GM21576 (cell line): Measurements from ENCODE around the gene PTBP3.
"Not testable (repeated sequence)": the region's sequence is repeated elsewhere in the genome, so short reads cannot be mapped to it uniquely, and the experiment has no call there.

Experiments
- ATAC-seq: cut with Tn5 transposase; IDR thresholded peaks from one replicate; pipeline ENCODE4 v1.9.1; 2021; ENCODE audit warnings: mild to moderate bottlenecking, moderate library complexity; ENCODE audit not compliant: unreplicated experiment

Gene PTBP3

DNA sequence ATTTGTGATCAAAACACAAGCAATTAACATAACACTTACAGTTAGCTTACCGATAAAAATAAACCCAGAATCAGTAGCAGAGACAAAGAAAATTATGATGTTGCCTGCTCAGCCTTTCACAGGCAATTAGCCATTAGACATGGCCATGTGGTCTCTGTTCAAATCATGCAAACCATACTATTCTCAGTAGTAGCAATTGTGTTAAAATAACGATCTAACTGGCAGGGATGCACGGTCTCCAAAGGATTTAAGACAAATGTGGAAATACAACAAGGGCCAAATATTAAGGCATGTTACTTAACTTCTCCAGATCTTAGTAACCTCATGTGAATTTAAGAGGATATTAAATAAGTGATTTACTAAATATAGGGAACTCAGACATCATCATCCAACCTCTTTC is 59.5 kb downstream of the PTBP3 start:
- ATAC-seq = no peak

DNA sequence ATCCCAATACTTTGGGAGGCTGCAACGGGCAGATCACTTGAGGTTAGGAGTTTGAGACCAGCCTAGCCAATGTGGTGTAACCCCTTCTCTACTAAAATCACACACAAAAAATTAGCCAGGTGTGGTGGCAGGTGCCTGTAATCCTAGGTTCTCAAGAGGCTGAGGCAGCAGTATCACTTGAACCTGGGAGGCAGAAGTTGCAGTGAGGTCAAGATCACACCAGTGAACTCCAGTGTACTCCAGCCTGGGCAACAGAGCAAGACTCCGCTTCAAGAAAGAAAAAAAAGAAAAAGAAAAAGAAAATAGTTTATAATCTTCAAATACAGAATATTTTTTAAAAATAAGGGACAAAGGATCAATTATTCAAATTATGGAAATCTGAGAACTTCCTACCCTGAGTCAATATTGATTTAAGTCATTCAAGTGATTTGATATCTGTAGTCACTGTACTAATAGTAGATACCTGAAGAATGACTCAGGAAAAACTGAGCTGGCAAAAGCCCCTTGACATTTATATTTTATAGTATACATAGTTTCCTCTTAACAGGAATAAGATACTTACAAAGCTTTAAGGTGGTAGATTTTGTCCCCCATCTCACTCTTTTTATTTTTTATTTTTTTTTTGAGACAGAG is 61.8 kb downstream of the PTBP3 start:
- ATAC-seq = no peak

- ATAC-seq = no peak
Measured at GRCh38 chr9:112268413-112268812, 65.0 kb downstream of the PTBP3 start.

DNA sequence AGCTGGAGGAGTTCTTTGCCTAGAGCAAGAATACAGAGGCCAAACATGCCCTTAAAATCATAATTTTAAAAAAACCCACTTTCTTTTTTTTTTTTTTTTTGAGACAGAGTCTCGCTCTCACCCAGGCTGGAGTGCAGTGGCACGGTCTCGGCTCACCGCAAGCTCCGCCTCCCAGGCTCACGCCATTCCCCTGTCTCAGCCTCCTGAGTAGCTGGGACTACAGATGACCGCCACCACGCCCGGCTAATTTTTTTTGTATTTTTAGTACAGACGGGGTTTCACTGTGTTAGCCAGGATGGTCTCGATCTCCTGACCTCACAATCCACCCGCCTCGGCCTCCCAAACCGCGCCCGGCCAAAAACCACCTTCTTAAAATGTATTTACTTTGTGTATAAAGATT is 66.3 kb downstream of the PTBP3 start:
- ATAC-seq = not testable (repeated sequence)

- no peak for ATAC-seq
Measured at GRCh38 chr9:112265391-112265790, 68.0 kb downstream of the PTBP3 start.

DNA sequence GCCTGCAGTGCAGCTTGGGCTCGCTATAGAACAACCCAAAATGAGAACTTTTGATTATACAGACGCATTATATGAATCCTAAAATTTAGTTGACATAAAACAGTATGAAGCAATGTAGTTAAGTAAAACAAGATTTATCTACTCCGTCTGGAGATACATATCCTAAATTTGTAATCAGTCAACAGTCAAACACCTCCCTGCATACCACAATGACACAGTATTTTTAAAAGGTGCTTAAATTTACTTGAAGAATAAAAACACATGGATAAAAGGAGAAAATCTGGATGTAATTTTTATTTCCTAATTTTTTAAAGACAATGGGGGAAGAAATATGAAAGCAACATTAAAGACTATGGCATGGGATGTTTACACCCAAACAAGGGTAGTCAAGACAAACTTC is 70.8 kb downstream of the PTBP3 start:
- no peak for ATAC-seq

DNA sequence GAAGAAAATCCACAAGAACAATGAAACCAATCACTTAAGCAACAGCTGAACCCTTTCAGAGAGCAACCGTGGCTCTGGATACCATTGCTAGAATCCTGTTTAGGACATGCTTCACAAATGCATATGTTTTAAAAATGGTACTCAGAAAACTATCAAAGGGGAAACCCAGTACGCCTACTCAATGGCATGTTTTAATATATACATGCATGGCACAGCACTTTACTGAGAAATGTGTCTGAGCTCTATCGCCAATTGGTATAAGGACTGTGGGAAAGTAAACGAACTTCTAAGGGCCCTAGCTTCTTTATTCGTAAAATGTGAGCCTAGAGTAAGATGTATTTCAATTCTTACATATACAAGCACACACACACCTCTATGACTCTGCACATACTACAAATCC is 72.3 kb downstream of the PTBP3 start:
- ATAC-seq = no peak

DNA sequence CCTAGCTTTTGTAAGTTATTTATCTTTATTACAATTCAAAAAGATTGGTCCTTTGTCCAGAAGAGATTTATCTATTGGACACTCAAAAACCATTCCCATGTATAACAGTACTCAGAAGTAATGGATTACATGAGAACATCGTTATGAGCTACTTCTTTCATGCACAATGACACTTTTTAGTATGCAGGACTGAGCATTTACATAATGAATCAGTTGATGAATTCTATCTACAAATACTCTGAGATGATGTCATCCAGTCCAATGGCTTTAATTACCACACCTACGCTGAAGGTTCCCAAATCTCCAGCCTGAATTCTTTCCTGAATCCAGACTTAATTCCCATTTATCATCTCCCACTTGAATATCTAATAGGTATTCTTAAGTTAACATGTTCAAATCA is 75.3 kb downstream of the PTBP3 start:
- ATAC-seq = no peak

GRCh38 chr9:112252194-112252593 is 81.2 kb downstream of the PTBP3 start:
- no peak for ATAC-seq

DNA sequence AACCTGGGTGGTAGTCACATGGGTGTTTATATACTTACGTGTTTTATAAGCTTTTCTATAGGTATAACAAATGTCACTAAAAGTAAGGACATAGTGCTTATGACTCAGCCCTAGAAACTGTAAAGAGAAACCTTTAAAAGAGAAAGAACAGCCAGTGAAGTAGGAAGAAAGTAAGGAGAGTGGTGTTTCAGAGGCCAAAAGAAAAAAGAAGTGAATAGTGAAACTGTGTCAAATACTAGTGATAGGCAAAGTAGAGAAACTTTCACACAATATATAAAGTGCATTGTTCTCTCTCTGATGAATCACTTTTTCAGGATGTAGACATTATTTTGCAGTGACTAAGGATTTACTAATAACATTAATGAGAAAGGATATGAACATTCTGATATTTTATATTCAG is 84.1 kb downstream of the PTBP3 start:
- peak; percentile 84 for ATAC-seq

DNA sequence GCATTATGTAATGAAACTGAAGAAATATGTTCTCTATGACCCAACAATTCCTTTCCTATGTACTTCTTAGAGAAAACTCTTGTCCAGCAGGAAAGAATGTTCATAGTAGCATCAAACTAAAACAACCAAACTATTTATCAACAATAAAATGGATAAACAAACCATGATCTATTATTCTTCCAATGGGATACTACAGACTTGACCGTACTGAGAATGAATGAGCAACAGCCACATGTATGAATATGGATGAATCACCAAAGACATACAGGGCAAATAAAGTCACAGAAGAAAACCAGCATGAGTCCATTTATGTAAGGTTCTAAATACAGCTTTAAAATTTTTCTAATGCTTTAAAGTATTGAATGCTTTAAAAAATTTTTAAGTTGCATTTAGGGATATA is 84.7 kb downstream of the PTBP3 start:
- ATAC-seq = no peak

GRCh38 chr9:112247090-112247489 is 86.3 kb downstream of the PTBP3 start:
- no peak for ATAC-seq

DNA sequence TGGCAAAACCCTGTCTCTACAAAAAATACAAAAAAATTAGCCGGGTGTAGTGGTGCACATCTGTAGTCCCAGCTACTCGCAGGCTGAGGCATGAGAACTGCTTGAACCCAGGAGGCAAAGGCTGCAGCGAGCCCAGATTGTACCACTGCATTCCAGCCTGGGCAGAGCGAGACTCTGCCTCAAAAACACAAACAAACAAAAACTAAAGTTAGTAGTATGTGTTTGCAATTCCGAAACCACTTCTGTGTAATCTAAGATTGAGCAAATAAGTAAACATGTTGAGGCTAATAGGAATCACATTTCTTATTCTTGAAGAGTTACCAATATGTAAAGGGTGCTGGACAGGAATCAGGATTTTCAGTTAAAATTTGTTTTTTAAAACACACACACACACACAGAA is 88.3 kb downstream of the PTBP3 start:
- ATAC-seq = no peak

DNA sequence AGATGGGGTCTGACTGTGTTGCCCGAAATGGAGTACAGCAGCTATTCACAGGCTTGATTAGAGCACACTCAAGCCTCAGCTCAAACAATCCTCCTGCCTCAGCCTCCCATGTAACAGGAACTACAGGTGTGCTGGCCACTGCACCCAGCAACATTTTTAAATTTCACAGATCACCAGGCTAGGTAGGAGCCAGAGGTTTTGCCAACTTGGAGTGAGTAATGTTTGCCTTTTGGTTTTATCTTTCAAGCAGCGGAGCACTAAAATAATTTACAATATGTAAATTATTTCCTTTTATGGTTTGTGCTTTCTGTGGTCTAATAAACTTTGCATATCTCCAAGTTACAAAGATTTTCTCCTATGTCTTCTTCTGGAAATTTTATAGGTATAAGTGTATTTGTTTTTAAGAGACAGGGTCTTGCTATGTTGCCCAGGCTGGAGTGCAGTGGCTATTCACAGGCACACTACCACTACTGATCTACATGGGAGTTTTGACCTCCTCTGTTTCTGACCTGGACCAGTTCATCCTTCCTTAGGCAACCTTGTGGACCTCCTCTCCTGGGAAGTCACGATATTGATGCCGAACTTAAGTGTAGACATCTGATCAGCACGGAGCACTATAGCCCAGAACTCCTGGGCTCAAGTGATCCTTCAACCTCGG is 91.1 kb downstream of the PTBP3 start:
- no peak for ATAC-seq

DNA sequence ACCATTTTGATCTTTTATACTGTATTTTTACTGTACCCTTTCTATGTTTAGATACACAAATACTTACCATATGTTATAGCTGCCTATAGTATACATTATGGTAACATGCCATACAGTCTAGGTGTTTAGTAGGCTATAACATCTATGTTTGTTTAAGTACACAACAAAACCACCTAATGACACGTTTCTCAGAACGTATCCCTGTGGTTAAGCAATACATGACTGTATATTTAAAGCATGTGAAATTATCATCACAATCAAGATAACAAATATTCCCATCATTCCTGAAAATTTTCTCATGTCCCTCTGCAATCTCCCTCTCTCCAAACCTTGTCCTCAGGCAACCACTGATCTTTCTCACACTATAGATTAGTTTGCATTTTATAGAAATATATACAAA is 91.9 kb downstream of the PTBP3 start:
- ATAC-seq = no peak

DNA sequence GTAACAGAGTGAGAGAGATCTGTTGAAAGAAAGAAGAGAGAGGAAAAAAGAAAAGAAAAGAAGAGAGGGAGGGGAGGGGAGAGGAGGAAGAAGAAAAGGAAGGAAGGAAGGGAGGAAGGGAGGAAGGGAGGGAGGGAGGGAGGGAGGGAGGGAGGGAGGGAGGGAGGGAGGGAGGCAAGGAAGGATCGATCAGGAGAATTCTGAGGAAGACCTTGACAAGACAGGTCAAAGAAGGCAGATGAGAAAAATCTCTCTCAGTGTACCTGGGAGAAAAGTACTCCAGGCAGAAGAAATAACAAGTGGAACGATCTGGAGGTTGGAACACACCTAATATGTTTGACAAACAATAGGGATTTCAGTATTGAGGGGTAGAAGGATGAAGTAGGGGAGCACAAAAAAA is 93.7 kb downstream of the PTBP3 start:
- no peak for ATAC-seq

GRCh38 chr9:112239284-112239683 is 94.1 kb downstream of the PTBP3 start:
- ATAC-seq = no peak

GRCh38 chr9:112234779-112235178 is 98.6 kb downstream of the PTBP3 start:
- no peak for ATAC-seq

DNA sequence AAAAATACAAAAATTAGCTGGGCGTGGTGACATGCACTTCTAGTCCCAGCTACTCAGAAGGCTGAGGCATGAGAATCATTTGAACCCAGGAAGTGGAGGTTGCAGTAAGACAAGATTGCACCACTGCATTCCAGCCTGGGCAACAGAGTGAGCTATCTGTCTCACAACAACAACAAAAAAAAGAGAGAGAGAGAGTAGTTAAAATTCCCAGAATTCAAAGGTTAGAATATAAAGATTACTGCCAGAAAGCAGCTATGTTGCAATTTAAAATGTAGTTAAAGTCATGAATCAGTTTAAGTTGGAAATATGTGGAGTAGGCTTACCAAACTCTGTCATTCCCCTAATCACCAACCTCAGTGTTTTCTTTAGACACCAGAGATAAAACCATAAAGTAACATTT is 99.7 kb downstream of the PTBP3 start:
- no peak for ATAC-seq

DNA sequence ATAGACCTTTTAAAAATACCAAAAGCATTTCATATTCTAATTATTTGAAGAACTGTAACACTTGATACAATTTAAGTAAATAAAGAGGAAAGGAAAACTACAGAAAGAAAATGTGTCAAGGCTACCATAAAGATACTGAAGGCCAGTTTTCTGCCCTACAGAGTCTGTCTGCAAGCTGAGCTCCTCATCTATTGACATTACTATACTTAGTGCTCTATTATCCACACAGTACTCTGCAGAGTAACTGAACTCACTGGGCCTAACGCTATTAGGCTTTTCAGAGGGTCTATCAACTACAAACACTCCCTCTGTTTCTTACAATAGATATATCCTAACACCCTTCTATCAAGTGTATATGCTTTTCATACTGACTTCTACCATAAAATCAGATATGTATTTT is 101.2 kb downstream of the PTBP3 start:
- ATAC-seq = no peak

GRCh38 chr9:112226091-112226490 is 107.3 kb downstream of the PTBP3 start:
- ATAC-seq = no peak

DNA sequence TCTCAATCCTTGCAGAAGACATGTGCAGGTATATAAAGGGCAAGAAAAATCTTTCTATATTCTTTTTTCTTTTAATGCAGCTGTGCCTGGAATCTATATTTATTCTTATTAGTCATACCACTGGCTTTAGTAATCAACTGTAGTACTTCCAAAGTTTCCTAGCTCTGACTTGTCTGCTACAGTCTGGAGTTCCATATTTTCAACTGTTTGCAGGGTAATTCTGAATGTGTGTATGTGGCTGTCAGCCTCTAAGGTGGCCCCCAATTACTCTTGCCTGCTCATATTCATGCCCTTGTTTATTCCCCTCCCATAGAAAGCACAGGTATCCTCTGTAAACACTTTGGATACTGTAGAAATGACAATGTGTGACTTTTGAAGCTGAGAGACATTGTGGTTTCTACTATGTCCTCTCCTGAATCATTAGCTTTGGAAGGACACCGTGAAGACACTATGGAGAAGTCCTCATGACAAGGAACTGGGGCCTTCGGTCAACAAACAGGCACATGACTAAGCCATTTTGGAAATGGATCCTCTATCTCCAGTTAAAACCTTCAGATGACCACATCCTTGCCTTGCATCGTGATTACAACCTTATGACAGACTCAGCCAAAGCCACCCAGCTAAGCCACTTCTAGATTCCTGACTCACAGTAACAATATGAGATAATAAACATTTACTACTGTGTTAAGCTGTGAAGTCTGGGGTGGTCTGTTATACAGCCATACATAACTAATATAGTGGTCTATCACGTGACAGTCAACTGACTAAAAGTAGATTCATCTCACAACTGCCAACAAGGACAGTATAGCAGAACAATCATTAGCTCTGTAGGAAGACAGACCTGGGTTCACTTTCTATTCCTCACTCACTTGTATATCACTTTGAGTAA is 108.8 kb downstream of the PTBP3 start:
- ATAC-seq = peak; percentile 57
